ENCODE measurements around the gene COMMD10.

COMMD10 gene

DNA sequence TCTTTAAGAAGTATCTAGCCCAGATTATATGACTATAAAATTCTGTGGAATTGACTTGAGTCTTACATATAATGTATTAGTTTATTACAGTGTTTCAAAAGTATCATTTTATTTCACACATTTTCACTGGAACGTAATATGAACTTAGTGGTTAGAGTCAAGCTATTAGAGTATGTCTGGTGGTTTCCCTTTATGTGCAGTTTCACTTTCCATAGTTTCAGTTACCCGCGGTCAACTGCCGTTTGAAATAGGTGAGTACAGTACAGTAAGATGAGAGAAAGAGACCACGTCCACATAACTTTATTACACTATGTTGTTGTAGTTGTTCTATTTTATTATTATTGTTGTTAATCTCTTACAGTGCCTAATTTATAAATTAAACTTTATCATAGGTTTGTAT is 50.5 kb downstream of the COMMD10 start:
- Histone ChIP-seq H3K4me1 (ENCODE audit: insufficient read depth, low read length) (no peaks in the 10 kb centered on the region), H3K36me3 (ENCODE audit: insufficient read depth, low read length) (no peaks in the 10 kb centered on the region), H3K9ac (ENCODE audit: low read depth, low read length) (no peak overlapping the region), H3K9me3 (ENCODE audit: control insufficient read depth, insufficient read depth, low read length) (no peaks in the 10 kb centered on the region)

DNA sequence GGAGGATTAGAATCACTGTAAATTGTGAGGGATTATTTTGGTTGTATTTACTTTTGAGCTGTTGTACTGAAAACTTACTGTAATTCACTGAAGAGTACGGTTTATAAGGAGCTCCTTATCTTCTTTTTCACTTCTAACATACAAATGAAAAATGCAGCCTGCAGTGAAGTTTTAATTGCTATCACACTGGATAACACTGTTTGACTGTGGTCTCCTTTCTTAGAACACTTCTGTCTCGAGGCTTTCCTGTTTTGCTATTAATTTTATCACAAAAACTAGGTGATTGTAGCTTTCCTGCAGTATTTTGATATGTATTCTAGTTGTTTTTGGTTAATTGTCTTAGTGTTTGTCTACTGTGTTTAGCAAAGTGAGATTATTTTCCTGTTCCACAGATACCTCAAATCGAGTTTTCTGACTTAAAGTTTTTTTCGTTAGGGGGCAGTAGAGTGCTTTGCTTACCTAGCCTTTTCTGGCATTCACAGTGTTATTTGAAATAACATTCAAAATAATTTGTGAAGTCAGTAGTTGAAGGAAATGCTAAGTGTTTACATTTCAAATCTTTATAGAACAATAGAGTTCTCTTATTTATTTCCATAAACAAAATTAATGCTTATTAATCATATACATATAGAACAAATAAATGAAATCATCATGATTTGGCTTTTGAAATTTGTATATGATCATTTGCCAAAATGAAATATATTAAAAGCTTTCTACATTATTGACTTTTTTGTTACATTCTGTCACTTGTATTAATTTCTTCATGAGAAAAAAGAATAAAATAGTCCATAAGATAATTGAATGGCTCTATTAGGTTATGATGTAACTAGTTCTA is 52.9 kb downstream of the COMMD10 start:
- Histone ChIP-seq H3K9me3 (ENCODE audit: control insufficient read depth, insufficient read depth, low read length) (no peaks in the 10 kb centered on the region), H3K36me3 (ENCODE audit: insufficient read depth, low read length) (no peaks in the 10 kb centered on the region), H3K9ac (ENCODE audit: low read depth, low read length) (no peak overlapping the region), H3K4me1 (ENCODE audit: insufficient read depth, low read length) (no peaks in the 10 kb centered on the region)

DNA sequence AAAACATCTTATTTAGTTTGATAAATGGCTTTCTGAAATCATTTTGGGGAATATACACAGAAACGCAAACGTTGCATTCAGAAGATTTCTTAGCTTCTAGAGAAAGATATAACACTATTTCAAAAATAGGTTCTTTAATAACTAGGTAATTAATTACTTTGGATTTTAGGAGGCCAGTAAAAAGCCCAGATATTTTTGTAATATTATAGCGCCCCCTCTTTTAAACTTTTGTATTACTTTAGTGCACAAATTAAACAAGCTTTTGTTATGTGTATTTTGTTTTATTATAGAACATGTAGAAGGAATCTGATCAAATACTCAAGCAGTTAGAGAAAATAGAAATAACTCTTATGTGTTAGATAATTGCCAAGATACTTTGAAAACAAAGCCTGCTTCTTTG is 57.7 kb downstream of the COMMD10 start:
- Histone ChIP-seq H3K9me3 (ENCODE audit: control insufficient read depth, insufficient read depth, low read length) (no peaks in the 10 kb centered on the region), H3K9ac (ENCODE audit: low read depth, low read length) (no peak overlapping the region), H3K4me1 (ENCODE audit: insufficient read depth, low read length) (no peaks in the 10 kb centered on the region)

DNA sequence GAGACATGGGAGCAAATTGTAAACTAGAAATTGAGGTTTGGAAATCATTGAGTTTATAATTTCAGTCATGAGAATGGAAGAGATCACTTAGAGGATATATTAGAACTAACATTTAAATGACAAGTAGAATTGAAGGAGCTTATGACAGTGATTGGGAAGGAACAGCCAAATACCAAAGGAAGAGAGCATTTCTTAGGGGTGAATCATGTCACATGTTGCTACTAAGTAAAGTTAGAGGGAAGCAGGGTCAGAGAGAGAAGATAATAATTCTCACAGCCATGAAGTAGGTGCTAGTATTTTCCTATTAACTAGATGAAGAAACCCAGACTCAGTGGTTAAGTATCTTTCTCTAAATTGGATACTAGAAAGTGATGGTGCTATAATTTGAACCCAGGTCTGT is 59.3 kb downstream of the COMMD10 start:
- Histone ChIP-seq H3K4me1 (ENCODE audit: insufficient read depth, low read length) (no peaks in the 10 kb centered on the region), H3K36me3 (ENCODE audit: insufficient read depth, low read length) (no peaks in the 10 kb centered on the region), H3K9ac (ENCODE audit: low read depth, low read length) (no peak overlapping the region), H3K9me3 (ENCODE audit: control insufficient read depth, insufficient read depth, low read length) (no peaks in the 10 kb centered on the region)

More for the DNA sequence above, 57.7 kb downstream of the COMMD10 start:
- H3K36me3 ChIP-seq (ENCODE audit: insufficient read depth, low read length): no peaks in the 10 kb centered on the region

DNA sequence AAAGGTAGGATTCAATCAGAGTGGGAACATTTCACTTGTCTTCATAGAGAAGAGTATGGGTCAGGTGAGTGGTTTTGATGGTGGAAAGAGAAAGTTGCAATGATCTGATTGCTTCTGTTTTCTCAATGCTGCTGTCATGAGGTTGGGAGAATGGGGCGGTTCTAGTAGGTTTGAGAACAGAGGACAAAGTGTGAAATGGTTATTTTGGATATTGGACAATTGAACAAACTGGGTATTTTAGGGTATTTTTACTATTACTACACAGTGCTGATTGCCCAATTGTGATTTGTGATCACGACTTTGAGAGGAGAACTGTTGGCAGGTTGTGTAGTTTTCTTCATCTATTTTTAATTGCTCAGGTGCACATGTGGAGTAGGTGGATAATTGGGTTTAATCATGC is 60.2 kb downstream of the COMMD10 start:
- Histone ChIP-seq H3K4me1 (ENCODE audit: insufficient read depth, low read length) (no peaks in the 10 kb centered on the region), H3K36me3 (ENCODE audit: insufficient read depth, low read length) (no peaks in the 10 kb centered on the region), H3K9ac (ENCODE audit: low read depth, low read length) (no peak overlapping the region), H3K9me3 (ENCODE audit: control insufficient read depth, insufficient read depth, low read length) (no peaks in the 10 kb centered on the region)

DNA sequence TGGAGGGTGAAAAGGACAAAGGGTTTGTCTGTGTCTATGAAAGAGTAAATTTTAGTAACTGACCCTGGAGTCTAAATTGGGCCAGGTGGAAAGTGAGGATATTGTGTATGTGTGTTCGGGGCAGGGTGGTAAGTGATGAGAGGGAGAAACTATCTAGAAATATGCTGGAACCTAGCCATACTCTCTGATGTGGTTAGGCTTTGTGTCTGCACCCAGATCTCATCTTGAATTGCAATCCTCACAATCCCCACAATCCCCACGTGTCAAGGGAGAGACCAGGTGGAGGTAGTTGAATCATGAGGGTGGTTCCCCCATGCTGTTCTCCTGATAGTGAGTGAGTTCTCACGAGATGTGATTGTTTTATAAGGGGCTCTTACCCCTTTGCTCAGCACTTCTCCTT is 60.6 kb downstream of the COMMD10 start:
- Histone ChIP-seq H3K4me1 (ENCODE audit: insufficient read depth, low read length) (no peaks in the 10 kb centered on the region), H3K9me3 (ENCODE audit: control insufficient read depth, insufficient read depth, low read length) (no peaks in the 10 kb centered on the region), H3K36me3 (ENCODE audit: insufficient read depth, low read length) (no peaks in the 10 kb centered on the region), H3K9ac (ENCODE audit: low read depth, low read length) (no peak overlapping the region)

DNA sequence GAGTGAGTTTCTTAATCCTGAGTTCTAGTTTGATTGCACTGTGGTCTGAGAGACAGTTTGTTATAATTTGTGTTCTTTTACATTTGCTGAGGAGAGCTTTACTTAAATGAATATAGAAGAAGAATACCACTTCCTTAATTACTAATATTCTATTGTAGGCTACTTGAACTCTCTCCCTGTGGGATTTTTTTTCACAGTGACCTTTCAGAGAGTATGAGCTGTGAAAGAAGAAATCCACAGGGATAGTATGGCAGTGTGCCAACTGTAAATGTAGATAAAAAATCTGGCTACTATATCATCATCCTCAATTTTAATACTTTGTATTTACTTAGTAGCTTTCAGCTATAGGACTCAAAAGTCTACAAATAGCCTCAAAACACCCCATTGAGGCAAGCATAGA is 67.3 kb downstream of the COMMD10 start:
- Histone ChIP-seq H3K36me3 (ENCODE audit: insufficient read depth, low read length) (no peaks in the 10 kb centered on the region), H3K4me1 (ENCODE audit: insufficient read depth, low read length) (no peaks in the 10 kb centered on the region), H3K9me3 (ENCODE audit: control insufficient read depth, insufficient read depth, low read length) (no peaks in the 10 kb centered on the region), H3K9ac (ENCODE audit: low read depth, low read length) (no peak overlapping the region)

DNA sequence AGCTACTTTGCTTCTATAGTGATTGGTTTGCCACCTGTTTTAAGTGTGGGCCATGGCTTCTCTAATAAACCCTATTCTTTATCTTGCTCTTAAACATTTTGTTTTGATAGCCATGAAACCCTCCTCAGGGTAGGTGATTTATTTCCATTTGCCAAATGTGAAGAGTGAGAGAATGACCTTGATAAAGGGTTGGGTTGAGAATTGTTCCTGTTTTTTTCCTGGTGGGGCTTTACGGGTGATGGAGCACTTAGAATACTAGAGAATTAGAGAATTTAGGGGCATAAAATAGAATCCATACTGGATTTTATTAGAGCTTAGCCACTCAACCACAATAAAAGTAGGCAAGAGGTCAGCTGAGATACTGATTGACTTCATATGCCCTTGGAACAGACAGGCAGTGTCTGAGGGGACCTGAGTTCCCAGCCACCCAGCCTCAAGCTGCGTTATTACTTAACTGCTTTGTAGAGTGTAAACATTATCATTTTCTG is 68.9 kb downstream of the COMMD10 start:
- Histone ChIP-seq H3K9ac (ENCODE audit: low read depth, low read length) (no peak overlapping the region), H3K4me1 (ENCODE audit: insufficient read depth, low read length) (no peaks in the 10 kb centered on the region), H3K36me3 (ENCODE audit: insufficient read depth, low read length) (no peaks in the 10 kb centered on the region), H3K9me3 (ENCODE audit: control insufficient read depth, insufficient read depth, low read length) (no peaks in the 10 kb centered on the region)

DNA sequence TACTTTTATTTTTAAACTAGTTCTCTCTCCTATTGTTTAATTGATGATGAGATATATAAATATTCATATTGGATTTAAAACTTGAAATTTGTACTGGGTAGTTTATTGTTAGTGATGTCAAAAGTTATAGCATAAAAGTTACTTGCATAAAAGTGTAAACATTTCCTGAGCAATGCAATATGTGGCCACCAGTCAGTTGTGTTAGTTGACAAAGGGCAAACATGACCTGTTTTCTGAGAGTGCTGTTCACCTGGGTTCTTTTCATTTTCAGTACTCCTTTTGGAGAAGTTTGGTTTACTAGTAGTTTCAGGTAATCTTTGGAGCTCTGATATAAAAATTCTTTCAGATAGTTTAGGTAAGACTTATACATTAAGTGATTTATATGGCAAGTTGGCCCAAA is 69.4 kb downstream of the COMMD10 start:
- no peak overlapping the region for H3K9ac ChIP-seq (ENCODE audit: low read depth, low read length)
- no peaks in the 10 kb centered on the region for H3K4me1 ChIP-seq (ENCODE audit: insufficient read depth, low read length)
- H3K9me3 ChIP-seq (ENCODE audit: control insufficient read depth, insufficient read depth, low read length): no peaks in the 10 kb centered on the region
- no peaks in the 10 kb centered on the region for H3K36me3 ChIP-seq (ENCODE audit: insufficient read depth, low read length)

DNA sequence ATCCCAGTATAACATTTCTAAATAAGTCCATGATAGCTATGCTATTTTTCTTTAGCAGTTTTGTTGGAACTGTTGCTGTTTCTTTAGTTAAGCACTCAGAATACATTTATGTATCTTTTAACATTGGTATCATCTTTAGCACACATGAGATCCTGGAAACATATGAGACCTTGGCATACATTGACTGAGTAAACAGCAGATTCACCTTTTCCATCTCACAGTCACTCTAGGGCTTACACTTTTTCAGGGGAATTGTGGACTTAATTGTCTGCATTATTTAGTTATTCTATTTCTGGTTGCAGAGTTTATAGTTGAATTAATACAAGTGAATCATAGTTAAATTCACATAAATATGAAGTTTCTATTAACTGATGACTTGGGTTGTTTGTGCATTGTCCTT is 70.1 kb downstream of the COMMD10 start:
- Histone ChIP-seq H3K9ac (ENCODE audit: low read depth, low read length) (no peak overlapping the region), H3K9me3 (ENCODE audit: control insufficient read depth, insufficient read depth, low read length) (no peaks in the 10 kb centered on the region), H3K36me3 (ENCODE audit: insufficient read depth, low read length) (no peaks in the 10 kb centered on the region), H3K4me1 (ENCODE audit: insufficient read depth, low read length) (no peaks in the 10 kb centered on the region)

DNA sequence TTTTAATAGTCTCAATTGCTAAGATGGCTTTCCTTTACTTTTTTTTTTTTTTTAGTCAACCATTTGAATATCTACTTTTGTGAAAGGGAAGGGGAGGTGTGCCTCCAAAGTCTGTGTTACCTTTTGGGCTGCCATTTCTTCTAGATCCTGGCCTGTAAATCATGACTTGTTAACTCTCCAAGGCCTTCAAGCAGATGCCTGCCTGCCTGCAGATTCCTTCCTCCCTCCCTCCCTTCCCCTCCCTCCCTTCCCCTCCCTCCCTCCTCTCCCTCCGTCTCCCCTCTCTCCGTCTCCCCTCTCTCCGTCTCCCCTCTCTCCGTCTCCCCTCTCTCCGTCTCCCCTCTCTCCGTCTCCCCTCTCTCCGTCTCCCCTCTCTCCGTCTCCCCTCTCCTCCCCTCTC is 73.1 kb downstream of the COMMD10 start:
- H3K9me3 ChIP-seq (ENCODE audit: control insufficient read depth, insufficient read depth, low read length): no peaks in the 10 kb centered on the region
- H3K4me1 ChIP-seq (ENCODE audit: insufficient read depth, low read length): no peaks in the 10 kb centered on the region
- H3K9ac ChIP-seq (ENCODE audit: low read depth, low read length): no peak overlapping the region
- H3K36me3 ChIP-seq (ENCODE audit: insufficient read depth, low read length): no peaks in the 10 kb centered on the region

DNA sequence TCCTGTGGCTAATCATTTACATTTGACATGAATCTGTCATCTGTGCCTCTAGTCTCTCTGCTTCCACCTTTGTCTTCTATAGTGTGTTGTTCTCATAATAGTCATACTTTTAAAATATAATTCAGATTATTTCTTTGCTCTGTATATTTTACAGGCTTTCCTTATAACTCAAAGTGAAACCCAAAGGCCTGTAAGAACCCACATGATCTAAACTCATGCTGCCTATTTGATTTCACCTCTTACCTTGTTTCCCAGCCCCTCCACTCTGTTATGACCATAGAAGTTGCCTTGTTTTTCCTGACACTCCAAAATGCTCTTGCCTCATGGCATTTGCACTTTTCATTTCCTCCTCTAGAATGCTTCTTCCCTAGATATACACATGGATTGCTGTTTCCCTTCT is 74.2 kb downstream of the COMMD10 start:
- H3K4me1 ChIP-seq (ENCODE audit: insufficient read depth, low read length): no peaks in the 10 kb centered on the region

DNA sequence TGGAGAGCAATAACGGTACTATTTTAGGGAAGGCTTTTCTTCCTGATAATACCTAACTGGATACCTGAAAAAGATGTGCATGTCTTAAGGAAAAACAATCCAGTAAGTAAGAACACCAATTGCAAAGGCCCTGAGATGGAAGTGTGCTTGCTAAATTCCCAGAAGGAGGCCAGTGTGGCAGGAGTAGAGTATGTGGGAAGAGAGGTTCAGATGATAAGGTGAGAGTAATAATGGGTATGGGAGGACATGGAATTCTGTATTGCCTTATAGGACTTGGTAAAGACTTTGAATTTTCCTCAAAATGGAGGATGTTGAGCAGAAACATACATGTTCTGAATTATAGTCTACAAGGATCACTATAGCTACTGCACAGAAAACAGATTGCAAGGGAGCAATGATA is 89.3 kb downstream of the COMMD10 start:
- Histone ChIP-seq H3K4me1 (ENCODE audit: insufficient read depth, low read length) (no peaks in the 10 kb centered on the region), H3K36me3 (ENCODE audit: insufficient read depth, low read length) (no peaks in the 10 kb centered on the region), H3K9ac (ENCODE audit: low read depth, low read length) (no peak overlapping the region), H3K9me3 (ENCODE audit: control insufficient read depth, insufficient read depth, low read length) (no peaks in the 10 kb centered on the region; the same call in 1 of the 2 replicates)

More for the DNA sequence above, 74.2 kb downstream of the COMMD10 start:
- no peaks in the 10 kb centered on the region for H3K9me3 ChIP-seq (ENCODE audit: control insufficient read depth, insufficient read depth, low read length)
- H3K36me3 ChIP-seq (ENCODE audit: insufficient read depth, low read length): no peaks in the 10 kb centered on the region
- no peak overlapping the region for H3K9ac ChIP-seq (ENCODE audit: low read depth, low read length)

DNA sequence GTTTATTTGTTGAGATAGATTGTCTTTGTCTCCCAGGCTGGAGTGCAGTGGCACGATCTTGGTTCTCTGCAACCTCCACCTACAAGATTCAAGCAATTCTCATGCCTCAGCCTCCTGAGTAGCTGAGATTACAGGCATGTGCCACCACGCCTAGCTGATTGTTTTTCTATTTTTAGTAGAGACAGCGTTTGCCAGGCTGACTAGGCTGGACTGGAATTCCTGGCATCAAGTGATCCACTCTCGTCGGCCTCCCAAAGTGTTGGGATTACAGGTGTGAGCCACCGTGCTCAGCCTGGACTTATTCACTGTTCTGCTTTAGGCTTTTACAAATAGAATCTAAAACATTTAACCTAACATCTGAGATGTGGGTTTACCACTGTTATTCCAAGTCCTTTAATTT is 91.3 kb downstream of the COMMD10 start:
- Histone ChIP-seq H3K4me1 (ENCODE audit: insufficient read depth, low read length) (no peaks in the 10 kb centered on the region), H3K36me3 (ENCODE audit: insufficient read depth, low read length) (no peaks in the 10 kb centered on the region), H3K9me3 (ENCODE audit: control insufficient read depth, insufficient read depth, low read length) (no peaks in the 10 kb centered on the region; the same call in 1 of the 2 replicates), H3K9ac (ENCODE audit: low read depth, low read length) (no peak overlapping the region)

DNA sequence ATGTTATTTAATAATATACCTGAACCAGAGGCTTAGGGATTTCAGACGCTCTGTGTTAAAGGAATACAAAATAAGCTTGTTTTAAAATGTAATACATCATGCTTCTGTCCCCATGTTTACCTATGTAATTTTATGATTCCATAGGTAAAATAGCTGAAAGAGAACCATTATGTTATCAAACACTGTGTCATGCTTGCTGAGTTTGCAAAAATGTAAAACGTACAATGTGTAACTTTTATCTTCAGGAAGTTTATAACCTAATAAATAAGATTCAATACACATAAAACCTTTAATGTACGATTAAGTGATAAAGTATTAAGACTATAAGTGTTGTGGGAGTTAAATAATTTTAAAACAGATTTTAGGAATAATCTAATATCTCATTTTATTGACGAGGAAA is 94.1 kb downstream of the COMMD10 start:
- Histone ChIP-seq H3K36me3 (ENCODE audit: insufficient read depth, low read length) (no peaks in the 10 kb centered on the region), H3K9me3 (ENCODE audit: control insufficient read depth, insufficient read depth, low read length) (no peaks in the 10 kb centered on the region; the same call in 1 of the 2 replicates), H3K4me1 (ENCODE audit: insufficient read depth, low read length) (peaks cover 4% of the 10 kb centered on the region; the same call in 1 of the 2 replicates), H3K9ac (ENCODE audit: low read depth, low read length) (no peak overlapping the region)

Data from ES-I3 (cell line).